Erythroblast (primary cell): Measurements from ENCODE around the gene RBM19.

Experiments used
- DNase-seq, 2 experiments: peaks; one replicate each; lab custom pipeline; 2025; lab: John Stamatoyannopoulos, UW
- GATA1 ChIP-seq: IDR thresholded peaks from 2 replicates; pipeline ENCODE4 v1.6.1; 2011; ENCODE audit warnings: low read depth, mild to moderate bottlenecking, control low read depth, low read length, moderate library complexity
- POLR2A ChIP-seq: IDR thresholded peaks from 2 replicates; pipeline ENCODE4 v1.6.1; 2011; ENCODE audit warnings: mild to moderate bottlenecking, low read length

Gene RBM19

GRCh38 chr12:113889891-113890581 is 76.1 kb downstream of the RBM19 start:
- TF ChIP-seq GATA1 = no peak
- no peak for TF ChIP-seq POLR2A
- DNase-seq = no peak

- TF ChIP-seq POLR2A (no peak), GATA1 (no peak)
- no peak for DNase-seq
Observed at GRCh38 chr12:113889076-113889475, 77.0 kb downstream of the RBM19 start.

- no peak for DNase-seq
- TF ChIP-seq GATA1 = no peak
- TF ChIP-seq POLR2A = no peak
Observed at GRCh38 chr12:113888435-113888834, 77.7 kb downstream of the RBM19 start.

GRCh38 chr12:113887906-113888305 is 78.2 kb downstream of the RBM19 start:
- no peak for DNase-seq
- TF ChIP-seq GATA1 (no peak), POLR2A (no peak)

- TF ChIP-seq POLR2A (no peak), GATA1 (no peak)
- DNase-seq = no peak
Observed at GRCh38 chr12:113886721-113887120, 79.4 kb downstream of the RBM19 start.

- DNase-seq = no peak
- TF ChIP-seq GATA1 (no peak), POLR2A (no peak)
Observed at GRCh38 chr12:113884392-113884791, 81.7 kb downstream of the RBM19 start.

GRCh38 chr12:113882690-113883089 is 83.4 kb downstream of the RBM19 start:
- DNase-seq = no peak
- TF ChIP-seq GATA1 (no peak), POLR2A (no peak)

- no peak for TF ChIP-seq GATA1
- TF ChIP-seq POLR2A = no peak
- no peak for DNase-seq
Observed at GRCh38 chr12:113880988-113881962, 84.8 kb downstream of the RBM19 start.

GRCh38 chr12:113880326-113880725 is 85.8 kb downstream of the RBM19 start:
- TF ChIP-seq GATA1 (no peak), POLR2A (no peak)
- DNase-seq = no peak

GRCh38 chr12:113879658-113880057 is 86.5 kb downstream of the RBM19 start:
- no peak for DNase-seq
- TF ChIP-seq GATA1 (no peak), POLR2A (no peak)

- DNase-seq = no peak
- TF ChIP-seq POLR2A (no peak), GATA1 (no peak)
Observed at GRCh38 chr12:113877607-113878006, 88.5 kb downstream of the RBM19 start.

- no peak for TF ChIP-seq GATA1
- TF ChIP-seq POLR2A = no peak
- no peak for DNase-seq
Observed at GRCh38 chr12:113876160-113876559, 90.0 kb downstream of the RBM19 start.

- TF ChIP-seq GATA1 = no peak
- no peak for TF ChIP-seq POLR2A
- DNase-seq = no peak
Observed at GRCh38 chr12:113875691-113876090, 90.4 kb downstream of the RBM19 start.

- TF ChIP-seq POLR2A (no peak), GATA1 (no peak)
- no peak for DNase-seq
Observed at GRCh38 chr12:113874999-113875561, 91.0 kb downstream of the RBM19 start.

GRCh38 chr12:113874326-113874725 is 91.8 kb downstream of the RBM19 start:
- TF ChIP-seq GATA1 (no peak), POLR2A (no peak)
- DNase-seq = no peak
